Hepatocyte (in vitro differentiated cells): ENCODE results near the gene COA3. TPM values are rescaled to one million over a fixed set of nuclear protein-coding genes. Genes with fewer than 3 reads are reported as not detected.
"Not testable (repeated sequence)": the region's sequence is repeated elsewhere in the genome, so short reads cannot be mapped to it uniquely, and the experiment has no call there.

Experiments used
- DNase-seq: peaks from one replicate; pipeline ENCODE4 v3.0.0-alpha.2; 2016; ENCODE audit warnings: low spot score
- H2AFZ ChIP-seq: fragments of 200-600 bp; sonication (generic); 2 replicates; pipeline ENCODE4 v1.6.0; 2016; ENCODE audit warnings: antibody characterized with exemption, mild to moderate bottlenecking
- H3K27ac ChIP-seq: fragments of 200-600 bp; sonication (generic); 2 replicates; pipeline ENCODE4 v1.5.1; 2016; ENCODE audit warnings: mild to moderate bottlenecking
- H3K27me3 ChIP-seq: fragments of 200-600 bp; sonication (generic); 2 replicates; pipeline ENCODE4 v1.6.1; 2016
- H3K36me3 ChIP-seq: fragments of 200-600 bp; sonication (generic); replicated peaks from 2 replicates; pipeline ENCODE4 v1.5.1; 2016; ENCODE audit warnings: low read depth; ENCODE audit not compliant: insufficient read depth
- H3K4me1 ChIP-seq: fragments of 200-600 bp; sonication (generic); 2 replicates; pipeline ENCODE4 v1.5.1; 2016; ENCODE audit warnings: mild to moderate bottlenecking, moderate library complexity; ENCODE audit not compliant: insufficient read depth
- H3K4me2 ChIP-seq: fragments of 200-600 bp; sonication (generic); 2 replicates; pipeline ENCODE4 v1.6.0; 2016
- H3K4me3 ChIP-seq: fragments of 200-600 bp; sonication (generic); 2 replicates; pipeline ENCODE4 v1.5.1; 2016; ENCODE audit warnings: mild to moderate bottlenecking
- H3K79me2 ChIP-seq: fragments of 200-600 bp; sonication (generic); 2 replicates; pipeline ENCODE4 v1.6.0; 2017; ENCODE audit warnings: mild to moderate bottlenecking
- H3K9me2 ChIP-seq: fragments of 200-600 bp; sonication (generic); replicated peaks from 2 replicates; pipeline ENCODE4 v1.6.0; 2017; ENCODE audit warnings: mild to moderate bottlenecking; ENCODE audit not compliant: insufficient read depth
- H3K9me3 ChIP-seq: fragments of 200-600 bp; sonication (generic); 2 replicates; pipeline ENCODE4 v1.5.1; 2016; ENCODE audit warnings: low read depth, mild to moderate bottlenecking
- H4K20me1 ChIP-seq: fragments of 200-600 bp; sonication (generic); 2 replicates; pipeline ENCODE4 v1.6.0; 2016; ENCODE audit warnings: mild to moderate bottlenecking; ENCODE audit not compliant: insufficient read depth, poor library complexity, severe bottlenecking
- EZH2 ChIP-seq: fragments of 200-600 bp; sonication (generic); IDR thresholded peaks from 2 replicates; pipeline ENCODE4 v1.6.1; 2016; ENCODE audit warnings: antibody characterized with exemption, mild to moderate bottlenecking, borderline replicate concordance
- EZH2phosphoT487 ChIP-seq: fragments of 200-600 bp; sonication (generic); IDR thresholded peaks from one replicate; pipeline ENCODE4 v1.6.1; 2018; ENCODE audit warnings: antibody characterized with exemption, mild to moderate bottlenecking, low read depth, moderate library complexity; ENCODE audit not compliant: unreplicated experiment, severe bottlenecking
- WGBS: methylation state at CpG from one replicate; pipeline ENCODE4 v1.1.6; 2016; ENCODE audit warnings: low lambda C conversion rate; ENCODE audit errors: missing lambda C conversion rate; 5-methylcytosine and 5-hydroxymethylcytosine counted together
- polyA plus RNA-seq: library from polyadenylated mRNA; unstranded; fragments of >200 nt; fragmentation: Nextera tagmentation; extraction: Ambion mirVana; gene quantifications from 2 replicates; pipeline ENCODE4 v1.2.1, GENCODE V29; 2016
- total RNA-seq: library from RNA; depleted of rRNA; stranded (reverse); fragments of >200 nt; gene quantifications from 2 replicates; pipeline ENCODE4 v1.2.3, GENCODE V29; 2014
- TF ChIP-seq, protein P1 (sequence below): fragments of 200-600 bp; sonication (generic); IDR thresholded peaks from 2 replicates; pipeline ENCODE4 v1.5.1; 2016; ENCODE audit warnings: antibody characterized with exemption, mild to moderate bottlenecking; ENCODE audit not compliant: poor library complexity

The COA3 gene
- total and polyA plus RNA-seq, 2 experiments from 2014 or later = 117 to 252 TPM

DNA sequence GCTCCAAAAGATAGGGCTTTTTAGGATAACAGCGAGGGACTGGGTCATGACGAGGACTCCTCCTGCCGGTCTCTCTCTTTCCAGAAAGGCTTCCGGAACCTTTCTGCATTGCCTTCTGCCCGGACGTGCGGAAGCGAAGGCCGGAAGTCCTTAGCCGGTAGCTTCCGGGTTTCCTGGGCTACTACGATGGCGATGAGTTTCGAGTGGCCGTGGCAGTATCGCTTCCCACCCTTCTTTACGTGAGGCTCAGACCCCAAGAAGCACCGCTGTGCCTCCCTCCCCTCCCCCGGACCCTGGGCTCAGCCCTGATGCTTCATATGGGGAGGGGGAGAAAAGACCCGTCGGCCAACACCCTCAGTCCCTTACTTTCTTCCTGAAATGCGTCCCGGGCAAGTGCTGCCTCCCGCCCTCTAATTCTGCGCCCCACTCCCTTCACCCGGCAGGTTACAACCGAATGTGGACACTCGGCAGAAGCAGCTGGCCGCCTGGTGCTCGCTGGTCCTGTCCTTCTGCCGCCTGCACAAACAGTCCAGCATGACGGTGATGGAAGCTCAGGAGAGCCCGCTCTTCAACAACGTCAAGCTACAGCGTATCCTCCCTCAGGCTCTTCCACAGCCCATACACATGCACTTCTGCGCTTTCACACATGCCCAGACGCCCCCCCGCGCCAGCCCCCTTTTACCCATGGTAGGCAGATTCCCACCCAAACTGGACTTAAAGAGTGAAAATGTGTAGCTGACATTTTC lies 25.0 kb downstream of the COA3 start, which contains the start of gene VPS25:
VPS25 (plus strand) TSS at position 160 of the 746 bp plus-strand sequence; CDS start at position 187, 27 bp downstream.
- peaks cover 7% of the 10 kb centered on the region for H3K79me2 ChIP-seq
- TF ChIP-seq EZH2 = no peak
- TF ChIP-seq, protein P1, sequence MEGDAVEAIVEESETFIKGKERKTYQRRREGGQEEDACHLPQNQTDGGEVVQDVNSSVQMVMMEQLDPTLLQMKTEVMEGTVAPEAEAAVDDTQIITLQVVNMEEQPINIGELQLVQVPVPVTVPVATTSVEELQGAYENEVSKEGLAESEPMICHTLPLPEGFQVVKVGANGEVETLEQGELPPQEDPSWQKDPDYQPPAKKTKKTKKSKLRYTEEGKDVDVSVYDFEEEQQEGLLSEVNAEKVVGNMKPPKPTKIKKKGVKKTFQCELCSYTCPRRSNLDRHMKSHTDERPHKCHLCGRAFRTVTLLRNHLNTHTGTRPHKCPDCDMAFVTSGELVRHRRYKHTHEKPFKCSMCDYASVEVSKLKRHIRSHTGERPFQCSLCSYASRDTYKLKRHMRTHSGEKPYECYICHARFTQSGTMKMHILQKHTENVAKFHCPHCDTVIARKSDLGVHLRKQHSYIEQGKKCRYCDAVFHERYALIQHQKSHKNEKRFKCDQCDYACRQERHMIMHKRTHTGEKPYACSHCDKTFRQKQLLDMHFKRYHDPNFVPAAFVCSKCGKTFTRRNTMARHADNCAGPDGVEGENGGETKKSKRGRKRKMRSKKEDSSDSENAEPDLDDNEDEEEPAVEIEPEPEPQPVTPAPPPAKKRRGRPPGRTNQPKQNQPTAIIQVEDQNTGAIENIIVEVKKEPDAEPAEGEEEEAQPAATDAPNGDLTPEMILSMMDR = no peak
- no peak for TF ChIP-seq EZH2phosphoT487
- no peaks in the 10 kb centered on the region for H3K9me3 ChIP-seq
- H2AFZ ChIP-seq = peak within 1 kb of the TSS; percentile 78
- no peaks in the 10 kb centered on the region for H3K9me2 ChIP-seq
- peak within 1 kb of the TSS; percentile 90 for H3K27ac ChIP-seq
- peak within 1 kb of the TSS; percentile 93 for H3K4me3 ChIP-seq
- H4K20me1 ChIP-seq = no peaks in the 10 kb centered on the region
- H3K4me1 ChIP-seq = no peaks in the 10 kb centered on the region
- peak; percentile 89 for DNase-seq
- no peaks in the 10 kb centered on the region for H3K27me3 ChIP-seq
- H3K4me2 ChIP-seq = peak within 1 kb of the TSS; percentile 72
- WGBS = 2% methylated on average over 39 of the region's 39 CpGs
- no peaks in the 10 kb centered on the region for H3K36me3 ChIP-seq

DNA sequence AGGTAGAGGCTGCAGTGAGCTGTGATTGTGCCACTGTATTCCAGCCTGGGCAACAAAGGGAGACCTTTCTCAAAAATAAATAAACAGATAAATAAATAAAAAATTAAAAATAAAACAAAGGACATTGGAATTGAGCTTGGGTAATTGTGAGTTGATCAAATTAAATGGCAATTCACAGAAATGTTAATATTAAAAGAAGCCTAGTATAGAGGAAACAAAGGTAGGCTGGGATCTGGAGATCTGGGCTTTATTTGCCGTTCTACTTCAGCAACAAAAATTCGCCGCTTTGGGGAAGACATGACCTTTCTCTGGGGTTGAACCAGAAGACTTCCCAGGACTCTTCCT lies 25.6 kb downstream of the COA3 start:
- no peaks in the 10 kb centered on the region for H4K20me1 ChIP-seq
- peak overlapping the region; percentile 90 for H3K27ac ChIP-seq
- no peaks in the 10 kb centered on the region for H3K9me3 ChIP-seq
- TF ChIP-seq EZH2 (no peak), EZH2phosphoT487 (no peak)
- TF ChIP-seq, protein P1 = no peak
- H3K9me2 ChIP-seq = no peaks in the 10 kb centered on the region
- H3K4me1 ChIP-seq = no peaks in the 10 kb centered on the region
- H3K4me3 ChIP-seq = no peak overlapping the region
- no peaks in the 10 kb centered on the region for H3K36me3 ChIP-seq
- WGBS = 12% methylated on average over 3 of the region's 3 CpGs
- peak overlapping the region; percentile 78 for H2AFZ ChIP-seq
- H3K79me2 ChIP-seq = peaks cover 7% of the 10 kb centered on the region
- H3K4me2 ChIP-seq = peak overlapping the region; percentile 72
- no peaks in the 10 kb centered on the region for H3K27me3 ChIP-seq
- no peak for DNase-seq

DNA sequence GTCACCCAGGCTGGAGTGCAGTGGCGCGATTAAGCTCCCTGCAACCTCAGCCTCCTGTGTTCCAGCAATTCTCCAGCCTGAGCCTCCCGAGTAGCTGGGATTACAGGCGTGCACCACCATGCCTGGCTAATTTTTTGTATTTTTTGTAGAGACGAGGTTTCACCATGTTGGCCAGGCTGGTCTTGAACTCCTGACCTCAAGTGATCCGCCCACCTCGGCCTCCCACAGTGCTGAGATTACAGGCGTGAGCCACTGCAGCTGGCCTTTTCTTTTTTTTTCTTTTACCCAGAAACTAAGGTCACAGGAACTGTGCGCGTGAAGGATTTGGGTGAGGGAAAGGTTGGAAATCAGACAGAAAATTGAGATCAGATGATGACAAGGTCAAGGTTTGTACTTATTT lies 28.5 kb downstream of the COA3 start:
- WGBS = 82% methylated on average over 10 of the region's 10 CpGs
- not testable (repeated sequence) for DNase-seq, H3K4me1 ChIP-seq, H3K36me3 ChIP-seq, H2AFZ ChIP-seq, H3K9me2 ChIP-seq, H3K27ac ChIP-seq, H3K4me2 ChIP-seq, H3K9me3 ChIP-seq, H3K4me3 ChIP-seq, H3K79me2 ChIP-seq, H3K27me3 ChIP-seq, H4K20me1 ChIP-seq

DNA sequence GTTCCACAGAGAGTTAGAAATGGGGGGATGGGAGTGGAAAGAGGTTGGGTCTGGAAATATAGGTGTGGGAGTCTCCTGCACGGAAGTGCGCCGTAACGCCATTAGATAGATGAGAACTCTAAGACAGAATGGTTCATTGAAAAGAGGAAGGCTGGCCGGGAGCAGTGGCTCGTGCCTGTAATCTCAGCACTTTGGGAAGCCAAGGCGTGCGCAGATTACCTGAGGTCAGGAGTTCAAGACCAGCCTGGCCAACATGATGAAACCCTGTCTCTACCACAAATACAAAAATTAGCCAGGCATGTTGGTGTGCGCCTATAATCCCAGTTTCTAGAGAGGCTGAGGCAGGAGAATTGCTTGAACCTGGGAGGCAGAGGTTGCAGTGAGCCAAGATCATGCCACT lies 30.5 kb downstream of the COA3 start:
- H2AFZ ChIP-seq, H4K20me1 ChIP-seq, H3K4me2 ChIP-seq, H3K79me2 ChIP-seq, H3K9me2 ChIP-seq, H3K4me3 ChIP-seq, H3K27me3 ChIP-seq, H3K36me3 ChIP-seq, H3K9me3 ChIP-seq, DNase-seq, H3K27ac ChIP-seq, H3K4me1 ChIP-seq: not testable (repeated sequence)
- 86% methylated on average over 9 of the region's 9 CpGs for whole genome bisulfite sequencing
